Measurements from ENCODE around the gene LY6G6D.

The LY6G6D gene

GRCh38 chr6:31715022-31715958 is at the start of gene LY6G6D:
LY6G6D (plus strand) TSS chr6:31715348; CDS start chr6:31715356, 8 bp downstream.
- no peak for FAIRE-seq

GRCh38 chr6:31665501-31666336 is 49.4 kb upstream of the LY6G6D start, which contains the start of gene CSNK2B:
CSNK2B (plus strand) TSS chr6:31666080; CDS start chr6:31666832, 752 bp downstream.
- peak; percentile 59 for FAIRE-seq

- FAIRE-seq = no peak
Observed at GRCh38 chr6:31666337-31666965, 48.7 kb upstream of the LY6G6D start.

- FAIRE-seq = no peak
Observed at GRCh38 chr6:31669676-31670075, 45.5 kb upstream of the LY6G6D start, which contains the start of gene LY6G5B. LY6G5B (plus strand) TSS chr6:31669976; CDS start chr6:31670951, 975 bp downstream.

- FAIRE-seq = no peak
Observed at GRCh38 chr6:31676322-31676903, 38.7 kb upstream of the LY6G6D start.

- no peak for FAIRE-seq
Observed at GRCh38 chr6:31676904-31677303, 38.2 kb upstream of the LY6G6D start.

- no peak for FAIRE-seq
Observed at GRCh38 chr6:31677955-31678354, 37.2 kb upstream of the LY6G6D start.

GRCh38 chr6:31680226-31681134 is 34.7 kb upstream of the LY6G6D start, which contains the start of gene LY6G5C:
LY6G5C (minus strand) TSS chr6:31681067; CDS start chr6:31680373, 694 bp downstream.
- no peak for FAIRE-seq

- FAIRE-seq = no peak
Observed at GRCh38 chr6:31681135-31681671, 33.9 kb upstream of the LY6G6D start.

- FAIRE-seq = no peak
Observed at GRCh38 chr6:31683591-31683990, 31.6 kb upstream of the LY6G6D start.

GRCh38 chr6:31686483-31686882 is 28.7 kb upstream of the LY6G6D start:
- no peak for FAIRE-seq

GRCh38 chr6:31687321-31687720 is 27.8 kb upstream of the LY6G6D start:
- no peak for FAIRE-seq

- FAIRE-seq = no peak
Observed at GRCh38 chr6:31687860-31688693, 27.1 kb upstream of the LY6G6D start.

GRCh38 chr6:31689249-31690110 is 25.7 kb upstream of the LY6G6D start:
- no peak for FAIRE-seq

- no peak for FAIRE-seq
Observed at GRCh38 chr6:31690231-31691077, 24.7 kb upstream of the LY6G6D start.

- FAIRE-seq = no peak
Observed at GRCh38 chr6:31691078-31691463, 24.1 kb upstream of the LY6G6D start.

GRCh38 chr6:31691564-31692108 is 23.5 kb upstream of the LY6G6D start:
- FAIRE-seq = no peak

GRCh38 chr6:31692353-31692752 is 22.8 kb upstream of the LY6G6D start:
- FAIRE-seq = no peak
